ENCODE data around the gene PCCB. TPM values are rescaled to one million over a fixed set of nuclear protein-coding genes. Genes with fewer than 3 reads are reported as not detected.
"Not testable (repeated sequence)": the region's sequence is repeated elsewhere in the genome, so short reads cannot be mapped to it uniquely, and the experiment has no call there.

The PCCB gene
- total RNA-seq, 8 experiments from 2014 or later = 25.3 to 69.7 (median 39.1) TPM

DNA sequence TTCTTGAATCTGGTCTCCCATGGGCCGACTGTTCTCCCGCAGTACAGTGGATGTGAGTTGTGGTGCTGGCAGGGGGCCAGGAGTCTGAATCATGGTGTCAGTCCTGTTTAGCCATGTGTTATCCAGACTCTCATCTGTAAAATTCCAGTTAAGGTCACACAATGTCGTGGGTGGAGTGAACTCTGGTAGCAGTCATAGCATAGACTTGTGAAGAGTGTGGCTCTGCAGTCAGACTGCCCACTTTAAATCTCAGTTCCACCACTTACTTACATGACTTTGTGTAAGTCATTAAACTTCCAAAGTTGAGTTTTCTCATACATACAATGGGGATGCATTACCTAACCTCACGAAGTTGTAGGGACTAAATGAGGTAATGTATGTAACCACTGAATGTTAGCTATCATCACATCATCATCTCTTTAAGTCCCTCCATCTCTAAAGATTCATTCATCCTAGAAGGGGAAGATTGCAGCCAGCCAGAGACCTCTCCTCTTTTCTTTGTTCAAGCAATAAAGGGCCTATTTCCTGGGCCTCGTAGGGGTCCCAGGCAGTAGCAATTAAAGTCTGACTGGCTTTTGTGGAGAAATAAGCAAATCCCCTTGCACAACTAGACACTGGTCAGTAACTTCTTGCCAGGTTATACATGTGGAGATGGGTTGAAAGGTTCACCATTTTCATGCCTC, 93.9 kb downstream of the PCCB start:
- in situ Hi-C loops (cut with MboI; ENCODE audit: low pct_unique_long_range_greater_than_20kb in 2 of 9, low sequenced_read_pairs in 9 of 9, unreplicated experiment in 9 of 9) = no loop called here
- WGBS, 10 experiments = 0 to 85% (median 62%) methylated on average over 1 to 5 of the region's 5 CpGs; no CpG with 5 or more reads in 1 of the 10 experiments
- Histone ChIP-seq H3K4me3 (no peak overlapping the region), H3K4me1 (replicated peaks in 1 of 2) (no peaks in the 10 kb centered on the region), H3K27ac (no peak overlapping the region)
- ATAC-seq (replicated peaks in 6 of 8) = peak in 6 of 8 experiments; percentile 38 to 99 (median 80)

- in situ Hi-C loops (cut with MboI; ENCODE audit: low pct_unique_long_range_greater_than_20kb in 2 of 9, low sequenced_read_pairs in 9 of 9, unreplicated experiment in 9 of 9) = no loop called here
- ATAC-seq (replicated peaks in 6 of 8) = no peak
- Histone ChIP-seq H3K27ac (no peak overlapping the region), H3K4me1 (replicated peaks in 1 of 2) (no peaks in the 10 kb centered on the region), H3K4me3 (no peak overlapping the region)
- WGBS, 10 experiments = 80 to 100% (median 99%) methylated on average over 1 to 5 of the region's 5 CpGs
These were observed 96.3 kb downstream of the PCCB start for GRCh38 chr3:136346486-136346885.

GRCh38 chr3:136350132-136350531, 100.0 kb downstream of the PCCB start:
- WGBS, 10 experiments = 67 to 100% (median 90%) methylated on average over 1 of the region's 1 CpG; no CpG with 5 or more reads in 6 of the 10 experiments
- H3K4me1 ChIP-seq (replicated peaks in 1 of 2) = no peaks in the 10 kb centered on the region
- in situ Hi-C loops (cut with MboI; ENCODE audit: low pct_unique_long_range_greater_than_20kb in 2 of 9, low sequenced_read_pairs in 9 of 9, unreplicated experiment in 9 of 9) = no loop called here
- peak in 5 of 8 experiments; percentile 23 to 93 (median 81) for ATAC-seq (replicated peaks in 6 of 8)
- H3K4me3 ChIP-seq = no peak overlapping the region
- no peak overlapping the region for H3K27ac ChIP-seq

GRCh38 chr3:136350557-136350956, 100.4 kb downstream of the PCCB start:
- Histone ChIP-seq H3K27ac (no peak overlapping the region), H3K4me1 (replicated peaks in 1 of 2) (no peaks in the 10 kb centered on the region), H3K4me3 (no peak overlapping the region)
- in situ Hi-C loops (cut with MboI; ENCODE audit: low pct_unique_long_range_greater_than_20kb in 2 of 9, low sequenced_read_pairs in 9 of 9, unreplicated experiment in 9 of 9) = no loop called here
- WGBS, 10 experiments = 25 to 100% (median 94%) methylated on average over 1 to 2 of the region's 2 CpGs; no CpG with 5 or more reads in 3 of the 10 experiments
- peak in 3 of 8 experiments; percentile 30 to 78 (median 62) for ATAC-seq (replicated peaks in 6 of 8)

- Histone ChIP-seq H3K4me3 (no peak overlapping the region), H3K4me1 (replicated peaks in 1 of 2) (no peaks in the 10 kb centered on the region), H3K27ac (no peak overlapping the region)
- WGBS, 10 experiments = 29 to 100% (median 68%) methylated on average over 1 of the region's 1 CpG; no CpG with 5 or more reads in 2 of the 10 experiments
- peak in 1 of 8 experiments; percentile 41 for ATAC-seq (replicated peaks in 6 of 8)
- in situ Hi-C loops (cut with MboI; ENCODE audit: low pct_unique_long_range_greater_than_20kb in 2 of 9, low sequenced_read_pairs in 9 of 9, unreplicated experiment in 9 of 9) = no loop called here
These were observed 101.2 kb downstream of the PCCB start for GRCh38 chr3:136351351-136351750.

DNA sequence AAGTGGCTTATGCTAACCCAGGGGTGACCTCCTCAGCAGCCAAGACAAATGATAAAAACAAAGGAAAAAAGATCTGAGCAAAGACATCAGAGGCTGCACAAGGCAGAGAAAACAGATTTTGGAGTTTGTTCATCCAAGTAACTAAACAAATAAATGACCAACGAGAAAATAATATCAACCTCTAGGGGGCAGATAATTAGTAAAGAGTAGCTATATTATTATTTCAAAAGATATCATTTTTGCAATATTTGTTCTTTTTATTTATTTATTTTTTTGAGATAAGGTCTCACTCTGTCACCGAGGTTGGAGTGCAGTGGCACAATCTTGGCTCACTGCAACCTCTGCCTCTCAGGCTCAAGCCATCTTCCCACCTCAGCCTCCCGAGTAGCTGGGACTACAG, 101.8 kb downstream of the PCCB start:
- H3K4me3 ChIP-seq = no peak overlapping the region
- H3K4me1 ChIP-seq (replicated peaks in 1 of 2) = no peaks in the 10 kb centered on the region
- no peak for ATAC-seq (replicated peaks in 6 of 8)
- in situ Hi-C loops (cut with MboI; ENCODE audit: low pct_unique_long_range_greater_than_20kb in 2 of 9, low sequenced_read_pairs in 9 of 9, unreplicated experiment in 9 of 9) = no loop called here
- 10 to 100% (median 78%) methylated on average over 1 to 3 of the region's 3 CpGs; no CpG with 5 or more reads in 1 of the 10 experiments for WGBS, 10 experiments
- no peak overlapping the region for H3K27ac ChIP-seq

- WGBS, 10 experiments = 68 to 100% (median 94%) methylated on average over 2 of the region's 2 CpGs; no CpG with 5 or more reads in 1 of the 10 experiments
- H3K4me1 ChIP-seq (replicated peaks in 1 of 2) = no peaks in the 10 kb centered on the region
- no peak overlapping the region for H3K27ac ChIP-seq
- no peak for ATAC-seq (replicated peaks in 6 of 8)
- in situ Hi-C loops (cut with MboI; ENCODE audit: low pct_unique_long_range_greater_than_20kb in 2 of 9, low sequenced_read_pairs in 9 of 9, unreplicated experiment in 9 of 9) = no loop called here
- H3K4me3 ChIP-seq = no peak overlapping the region
These were observed 103.3 kb downstream of the PCCB start for GRCh38 chr3:136353461-136353860.

GRCh38 chr3:136366289-136366688, 116.1 kb downstream of the PCCB start:
- Histone ChIP-seq H3K4me1 (replicated peaks in 1 of 2) (no peaks in the 10 kb centered on the region), H3K27ac (no peak overlapping the region), H3K4me3 (no peak overlapping the region)
- ATAC-seq (replicated peaks in 6 of 8) = peak in 3 of 8 experiments; percentile 92 to 98 (median 97)
- in situ Hi-C loops (cut with MboI; ENCODE audit: low pct_unique_long_range_greater_than_20kb in 2 of 9, low sequenced_read_pairs in 9 of 9, unreplicated experiment in 9 of 9) = no loop called here

DNA sequence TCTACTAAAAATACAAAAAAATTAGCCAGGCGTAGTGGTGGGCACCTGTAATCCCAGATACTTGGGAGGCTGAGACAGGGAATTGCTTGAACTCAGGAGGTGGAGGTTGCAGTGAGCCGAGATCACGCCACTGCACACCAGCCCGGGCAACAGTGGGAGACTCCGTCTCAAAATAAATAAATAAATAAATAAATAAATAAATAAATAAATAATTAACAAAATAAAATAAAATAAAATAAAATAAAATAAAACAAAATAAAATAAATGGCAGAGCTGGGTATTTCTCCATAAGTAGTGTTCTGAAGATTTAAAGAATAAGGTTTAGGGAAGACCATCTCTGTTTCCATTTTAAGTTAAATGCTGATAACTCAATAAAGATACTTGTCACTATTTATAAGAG, 125.7 kb downstream of the PCCB start:
- not testable (repeated sequence) for H3K4me1 ChIP-seq (replicated peaks in 1 of 2); H3K27ac ChIP-seq; H3K4me3 ChIP-seq; ATAC-seq (replicated peaks in 6 of 8)
- WGBS, 10 experiments = 88 to 100% (median 96%) methylated on average over 4 to 5 of the region's 5 CpGs; no CpG with 5 or more reads in 2 of the 10 experiments
- in situ Hi-C loops (cut with MboI; ENCODE audit: low pct_unique_long_range_greater_than_20kb in 2 of 9, low sequenced_read_pairs in 9 of 9, unreplicated experiment in 9 of 9) = loop anchor here in 2 of 9 experiments (25.0 kb wide), 3 partner anchors 288 to 637 kb away; no protein-coding TSS in a partner anchor

DNA sequence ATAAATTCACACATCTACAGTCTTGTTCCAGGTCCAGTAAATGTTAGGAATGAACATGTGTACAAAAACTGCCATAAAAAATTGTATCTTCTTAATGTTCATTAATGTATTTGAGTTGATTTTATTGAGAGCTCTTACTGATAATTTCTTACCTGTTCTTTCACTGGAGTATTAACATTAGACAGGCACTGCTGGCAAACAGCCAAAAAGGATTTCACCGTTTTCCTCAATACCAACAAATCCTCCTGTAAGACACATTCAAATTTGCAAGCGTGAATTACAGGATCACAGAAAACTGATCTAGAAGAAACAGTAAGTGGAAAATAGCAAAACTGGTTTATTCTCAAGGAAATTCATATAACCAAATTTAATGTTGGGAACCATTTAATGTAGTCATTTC, 127.4 kb downstream of the PCCB start:
- 43 to 100% (median 90%) methylated on average over 1 to 2 of the region's 2 CpGs; no CpG with 5 or more reads in 2 of the 10 experiments for WGBS, 10 experiments
- ATAC-seq (replicated peaks in 6 of 8) = no peak
- Histone ChIP-seq H3K27ac (no peak overlapping the region), H3K4me3 (no peak overlapping the region), H3K4me1 (replicated peaks in 1 of 2) (no peaks in the 10 kb centered on the region)
- in situ Hi-C loops (cut with MboI; ENCODE audit: low pct_unique_long_range_greater_than_20kb in 2 of 9, low sequenced_read_pairs in 9 of 9, unreplicated experiment in 9 of 9) = loop anchor here in 2 of 9 experiments (25.0 kb wide), 3 partner anchors 290 to 635 kb away; no protein-coding TSS in a partner anchor

DNA sequence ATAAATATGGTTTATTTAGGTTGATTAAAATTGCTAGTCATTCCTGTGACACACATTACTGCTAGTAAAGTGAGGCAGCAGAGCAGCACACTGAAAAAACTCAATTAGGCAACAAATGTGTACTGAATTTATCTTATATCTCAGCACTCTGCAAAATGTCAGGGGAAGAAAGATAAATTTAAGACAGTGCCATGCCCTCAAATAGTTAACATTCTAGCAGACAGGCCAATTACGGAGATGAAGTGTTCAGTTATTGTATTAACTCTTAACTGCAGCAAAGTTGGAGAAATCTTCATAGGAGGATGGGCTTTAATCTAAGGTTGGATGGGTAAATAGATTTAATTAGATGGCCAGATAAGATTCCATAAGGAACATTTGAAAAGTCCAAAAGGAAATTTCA, 127.9 kb downstream of the PCCB start:
- 38 to 100% (median 71%) methylated on average over 1 of the region's 1 CpG; no CpG with 5 or more reads in 3 of the 10 experiments for WGBS, 10 experiments
- no peak for ATAC-seq (replicated peaks in 6 of 8)
- H3K4me3 ChIP-seq = no peak overlapping the region
- H3K4me1 ChIP-seq (replicated peaks in 1 of 2) = no peaks in the 10 kb centered on the region
- no peak overlapping the region for H3K27ac ChIP-seq
- in situ Hi-C loops (cut with MboI; ENCODE audit: low pct_unique_long_range_greater_than_20kb in 2 of 9, low sequenced_read_pairs in 9 of 9, unreplicated experiment in 9 of 9) = loop anchor here in 2 of 9 experiments (25.0 kb wide), 3 partner anchors 291 to 634 kb away; no protein-coding TSS in a partner anchor
